CD14-positive monocyte (primary cell): ENCODE data around the gene ADAMTS13. TPM values are rescaled to one million over a fixed set of nuclear protein-coding genes. Genes with fewer than 3 reads are reported as not detected.

Experiments used
- DNase-seq, 3 donors: peaks; one replicate each; pipeline ENCODE4 v3.0.0-alpha.2; 2011 to 2022
- H2AFZ ChIP-seq: 2 replicates; pipeline ENCODE4 v1.6.0; 2012; ENCODE audit warnings: mild to moderate bottlenecking, low read depth, low read length, inconsistent platforms; ENCODE audit not compliant: insufficient read depth, poor library complexity, severe bottlenecking
- H3K27ac ChIP-seq, 2 donors: 1 replicate in 1 of 2; 2 replicates in 1 of 2; pipeline ENCODE4 v1.5.1; 2012 to 2013; ENCODE audit warnings: low read length in 2 of 2, control low read depth in 1 of 2, inconsistent platforms in 1 of 2, low read depth in 1 of 2, mild to moderate bottlenecking in 1 of 2
- H3K27me3 ChIP-seq, 2 donors: one replicate each; pipeline versions ENCODE4 v1.6.0 to v1.6.1; 2011 to 2013; ENCODE audit warnings: low read length in 2 of 2; ENCODE audit not compliant: control insufficient read depth in 2 of 2, insufficient read depth in 2 of 2
- H3K36me3 ChIP-seq, 2 donors: replicated peaks in 1 of 2; 1 replicate in 1 of 2; 2 replicates in 1 of 2; pipeline versions ENCODE4 v1.5.1 to v1.6.1; 2012 to 2013; ENCODE audit warnings: low read length in 2 of 2, control low read depth in 1 of 2, inconsistent platforms in 1 of 2, mild to moderate bottlenecking in 1 of 2; ENCODE audit not compliant: insufficient read depth in 2 of 2, control insufficient read depth in 1 of 2
- H3K4me1 ChIP-seq, 2 donors: 1 replicate in 1 of 2; 2 replicates in 1 of 2; pipeline versions ENCODE4 v1.5.1 to v1.6.1; 2012 to 2013; ENCODE audit warnings: low read length in 2 of 2, control low read depth in 1 of 2, inconsistent platforms in 1 of 2, mild to moderate bottlenecking in 1 of 2, moderate library complexity in 1 of 2; ENCODE audit not compliant: insufficient read depth in 2 of 2, control insufficient read depth in 1 of 2
- H3K4me2 ChIP-seq: replicated peaks from 2 replicates; pipeline ENCODE3; 2012; ENCODE audit warnings: low read length, moderate library complexity, mild to moderate bottlenecking; ENCODE audit not compliant: poor library complexity, severe bottlenecking; ENCODE audit errors: extremely low read depth
- H3K4me3 ChIP-seq, 3 experiments: fragments of 200-600 bp in 1 of 3; sonication (generic) in 1 of 3; replicated peaks in 1 of 3; 1 replicate in 2 of 3; 2 replicates in 1 of 3; pipeline ENCODE4 v1.5.1; 2011 to 2013; ENCODE audit warnings: low read length in 3 of 3, mild to moderate bottlenecking in 3 of 3, control low read depth in 2 of 3, low read depth in 2 of 3, inconsistent platforms in 1 of 3, moderate library complexity in 1 of 3
- H3K79me2 ChIP-seq: 2 replicates; pipeline ENCODE4 v1.6.0; 2012; ENCODE audit warnings: mild to moderate bottlenecking, control low read depth, inconsistent platforms, low read length, moderate library complexity; ENCODE audit not compliant: insufficient read depth
- H3K9ac ChIP-seq: 2 replicates; pipeline ENCODE4 v1.6.0; 2017; ENCODE audit warnings: low read length, mild to moderate bottlenecking; ENCODE audit not compliant: insufficient read depth, poor library complexity, severe bottlenecking
- H3K9me3 ChIP-seq, 2 donors: replicated peaks in 1 of 2; 1 replicate in 1 of 2; 2 replicates in 1 of 2; pipeline versions ENCODE4 v1.5.1 to v1.6.1; 2012 to 2013; ENCODE audit warnings: low read length in 2 of 2, control low read depth in 1 of 2; ENCODE audit not compliant: control insufficient read depth in 1 of 2, insufficient read depth in 1 of 2
- H4K20me1 ChIP-seq: 2 replicates; pipeline ENCODE4 v1.6.0; 2012; ENCODE audit warnings: mild to moderate bottlenecking, low read length, control low read depth, moderate library complexity; ENCODE audit not compliant: insufficient read depth
- H3K27ac Mint-ChIP-seq, 7 donors: one replicate each; pipeline ENCODE4 v1.8.0; 2020; ENCODE audit warnings: mild to moderate bottlenecking in 7 of 7, mixed read lengths in 7 of 7, moderate library complexity in 6 of 7, inconsistent platforms in 2 of 7
- H3K27me3 Mint-ChIP-seq, 3 donors: one replicate each; pipeline ENCODE4 v1.8.0; 2021 to 2022; ENCODE audit warnings: low read depth in 3 of 3, mild to moderate bottlenecking in 3 of 3, mixed read lengths in 3 of 3, moderate library complexity in 3 of 3, inconsistent platforms in 1 of 3
- H3K36me3 Mint-ChIP-seq, 2 donors: one replicate each; pipeline ENCODE4 v1.8.0; 2020; ENCODE audit warnings: mixed read lengths in 2 of 2, inconsistent platforms in 1 of 2, mild to moderate bottlenecking in 1 of 2
- H3K4me1 Mint-ChIP-seq: one replicate; pipeline ENCODE4 v1.8.0; 2020; ENCODE audit warnings: mild to moderate bottlenecking, mixed read lengths
- H3K4me3 Mint-ChIP-seq, 2 donors: one replicate each; pipeline ENCODE4 v1.8.0; 2020; ENCODE audit warnings: mild to moderate bottlenecking in 2 of 2, mixed read lengths in 2 of 2, moderate library complexity in 1 of 2
- H3K9me3 Mint-ChIP-seq, 7 donors: one replicate each; pipeline ENCODE4 v1.8.0; 2020 to 2022; ENCODE audit warnings: mixed read lengths in 7 of 7, mild to moderate bottlenecking in 6 of 7, moderate library complexity in 6 of 7, inconsistent platforms in 2 of 7
- WGBS: methylation state at CpG from one replicate; pipeline ENCODE4 v1.1.5; 2013; ENCODE audit warnings: missing lambda C conversion rate; ENCODE audit not compliant: insufficient coverage; 5-methylcytosine and 5-hydroxymethylcytosine counted together
- intact Hi-C, 2 donors: fragments of 100-400 bp; cut with micrococcal nuclease; formaldehyde crosslinking; loops; one replicate each; pipeline versions ENCODE4 v1.15.0 to v1.15.1; 2023
- polyA plus RNA-seq, 3 donors: library from polyadenylated mRNA; depleted of rRNA in 1 of 3; unstranded in 2 of 3; stranded (reverse) in 1 of 3; fragments of 300-500 nt in 2 of 3; fragments of >200 nt in 1 of 3; fragmentation: Illumina TruSeq in 2 of 3; gene quantifications; 1 replicate in 2 of 3; 2 replicates in 1 of 3; pipeline ENCODE4 v1.2.3, GENCODE V29; 2012 to 2021
- TF ChIP-seq, protein P1 (sequence below): fragments of 200-600 bp; IDR thresholded peaks from one replicate; pipeline ENCODE4 v1.8.0; 2022; ENCODE audit warnings: antibody characterized with exemption, mild to moderate bottlenecking

The ADAMTS13 gene
- polyA plus RNA-seq, 3 donors = 0.77 TPM; not detected in 2

DNA sequence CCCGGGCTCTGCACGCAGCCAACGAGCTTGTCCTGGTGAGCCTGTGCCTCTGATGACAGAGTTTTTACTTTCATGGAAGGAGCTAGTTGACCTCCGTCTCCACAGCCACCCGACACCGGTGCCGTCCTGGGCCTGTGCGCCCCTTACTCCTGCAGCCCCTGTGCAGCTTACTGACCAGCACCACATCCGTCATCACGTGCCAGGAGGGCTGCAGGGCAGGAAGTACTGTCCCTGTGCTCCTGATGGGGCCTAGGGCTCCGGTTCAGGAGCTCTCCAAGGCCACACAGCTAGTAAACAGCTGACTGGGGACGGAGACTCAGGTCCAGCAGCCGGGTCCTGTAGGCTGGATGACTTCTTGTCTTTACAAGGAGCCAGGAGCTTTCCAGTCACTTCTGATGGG lies 35.8 kb upstream of the ADAMTS13 start:
- TF ChIP-seq, protein P1, sequence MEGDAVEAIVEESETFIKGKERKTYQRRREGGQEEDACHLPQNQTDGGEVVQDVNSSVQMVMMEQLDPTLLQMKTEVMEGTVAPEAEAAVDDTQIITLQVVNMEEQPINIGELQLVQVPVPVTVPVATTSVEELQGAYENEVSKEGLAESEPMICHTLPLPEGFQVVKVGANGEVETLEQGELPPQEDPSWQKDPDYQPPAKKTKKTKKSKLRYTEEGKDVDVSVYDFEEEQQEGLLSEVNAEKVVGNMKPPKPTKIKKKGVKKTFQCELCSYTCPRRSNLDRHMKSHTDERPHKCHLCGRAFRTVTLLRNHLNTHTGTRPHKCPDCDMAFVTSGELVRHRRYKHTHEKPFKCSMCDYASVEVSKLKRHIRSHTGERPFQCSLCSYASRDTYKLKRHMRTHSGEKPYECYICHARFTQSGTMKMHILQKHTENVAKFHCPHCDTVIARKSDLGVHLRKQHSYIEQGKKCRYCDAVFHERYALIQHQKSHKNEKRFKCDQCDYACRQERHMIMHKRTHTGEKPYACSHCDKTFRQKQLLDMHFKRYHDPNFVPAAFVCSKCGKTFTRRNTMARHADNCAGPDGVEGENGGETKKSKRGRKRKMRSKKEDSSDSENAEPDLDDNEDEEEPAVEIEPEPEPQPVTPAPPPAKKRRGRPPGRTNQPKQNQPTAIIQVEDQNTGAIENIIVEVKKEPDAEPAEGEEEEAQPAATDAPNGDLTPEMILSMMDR = no peak
- H3K9ac ChIP-seq = no peak overlapping the region
- H3K27me3 ChIP-seq = no peaks in the 10 kb centered on the region

DNA sequence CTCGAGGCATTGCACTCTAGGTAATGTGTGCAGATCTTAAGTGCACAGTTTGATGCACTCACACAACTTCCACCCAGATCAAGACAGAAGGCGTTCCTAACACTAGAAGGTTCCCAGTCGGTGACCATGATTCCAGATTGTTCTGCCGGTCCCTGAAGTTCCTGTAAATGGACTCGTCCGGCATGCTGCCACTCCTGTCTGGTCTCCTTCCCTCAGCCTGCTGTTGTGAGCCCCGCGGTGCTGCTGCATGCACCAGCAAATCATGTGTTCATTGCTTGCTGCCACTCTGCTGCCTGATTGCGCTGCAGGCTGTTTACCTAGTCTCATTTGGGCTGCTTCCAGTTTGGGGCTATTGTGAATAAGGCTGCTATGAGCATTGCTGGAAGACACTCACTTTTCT lies 34.5 kb upstream of the ADAMTS13 start:
- WGBS = 95% methylated on average over 8 of the region's 9 CpGs

More for the DNA sequence above, 35.8 kb upstream of the ADAMTS13 start:
- intact Hi-C loops = no loop called here
- H3K36me3 Mint-ChIP-seq = no peaks in the 10 kb centered on the region
- Histone ChIP-seq H3K4me1 (no peaks in the 10 kb centered on the region), H4K20me1 (no peaks in the 10 kb centered on the region), H3K4me2 (no peak overlapping the region), H3K9me3 (no peaks in the 10 kb centered on the region), H3K27ac (no peak overlapping the region), H3K79me2 (no peaks in the 10 kb centered on the region), H2AFZ (no peak overlapping the region), H3K36me3 (no peaks in the 10 kb centered on the region), H3K4me3 (no peak overlapping the region)
- peaks cover 2 to 6% (median 3%) of the 10 kb centered on the region in 3 donors for H3K27me3 Mint-ChIP-seq
- no peaks in the 10 kb centered on the region for H3K9me3 Mint-ChIP-seq
- H3K4me1 Mint-ChIP-seq = no peaks in the 10 kb centered on the region
- H3K27ac Mint-ChIP-seq = no peak overlapping the region
- no peak overlapping the region for H3K4me3 Mint-ChIP-seq
- 96% methylated on average over 13 of the region's 13 CpGs for WGBS
- DNase-seq = no peak

More for the DNA sequence above, 34.5 kb upstream of the ADAMTS13 start:
- no peak overlapping the region for H3K9ac ChIP-seq
- Mint-ChIP-seq H3K27ac (no peak overlapping the region), H3K27me3 (peaks cover 2 to 6% (median 5%) of the 10 kb centered on the region in 3 donors), H3K36me3 (no peaks in the 10 kb centered on the region), H3K4me1 (no peaks in the 10 kb centered on the region), H3K4me3 (no peak overlapping the region), H3K9me3 (peaks cover 0 to 3% (median 0%) of the 10 kb centered on the region in 7 donors)
- TF ChIP-seq, protein P1 = no peak
- DNase-seq = no peak
- H3K4me1 ChIP-seq = no peaks in the 10 kb centered on the region
- H3K4me2 ChIP-seq = no peak overlapping the region
- H3K79me2 ChIP-seq = no peaks in the 10 kb centered on the region
- no peaks in the 10 kb centered on the region for H4K20me1 ChIP-seq
- no peaks in the 10 kb centered on the region for H3K27me3 ChIP-seq
- no peaks in the 10 kb centered on the region for H3K36me3 ChIP-seq
- H2AFZ ChIP-seq = no peak overlapping the region
- no peak overlapping the region for H3K4me3 ChIP-seq
- no peak overlapping the region for H3K27ac ChIP-seq
- intact Hi-C loops = no loop called here
- no peaks in the 10 kb centered on the region for H3K9me3 ChIP-seq
